IPS-18a (cell line): ENCODE data around the gene LPIN3.
A peak's percentile ranks its signal among the peaks of the same experiment; 100 is the strongest.

Experiments
- H3K27ac ChIP-seq: one replicate; pipeline ENCODE4 v1.5.1; 2013; ENCODE audit warnings: low read length
- H3K27me3 ChIP-seq: one replicate; pipeline ENCODE4 v1.6.1; 2013; ENCODE audit warnings: mild to moderate bottlenecking, low read length; ENCODE audit not compliant: control insufficient read depth, insufficient read depth
- H3K36me3 ChIP-seq: one replicate; pipeline ENCODE4 v1.6.1; 2013; ENCODE audit warnings: low read depth, low read length; ENCODE audit not compliant: control insufficient read depth
- H3K4me1 ChIP-seq: one replicate; pipeline ENCODE4 v1.6.1; 2013; ENCODE audit warnings: low read depth, low read length; ENCODE audit not compliant: control insufficient read depth
- H3K4me3 ChIP-seq: one replicate; pipeline ENCODE4 v1.5.1; 2013; ENCODE audit warnings: low read length
- H3K9ac ChIP-seq: one replicate; pipeline ENCODE4 v1.6.1; 2013; ENCODE audit warnings: mild to moderate bottlenecking, low read length, moderate library complexity
- H3K9me3 ChIP-seq: one replicate; pipeline ENCODE4 v1.6.1; 2013; ENCODE audit warnings: low read depth, low read length; ENCODE audit not compliant: control insufficient read depth

LPIN3 gene

DNA sequence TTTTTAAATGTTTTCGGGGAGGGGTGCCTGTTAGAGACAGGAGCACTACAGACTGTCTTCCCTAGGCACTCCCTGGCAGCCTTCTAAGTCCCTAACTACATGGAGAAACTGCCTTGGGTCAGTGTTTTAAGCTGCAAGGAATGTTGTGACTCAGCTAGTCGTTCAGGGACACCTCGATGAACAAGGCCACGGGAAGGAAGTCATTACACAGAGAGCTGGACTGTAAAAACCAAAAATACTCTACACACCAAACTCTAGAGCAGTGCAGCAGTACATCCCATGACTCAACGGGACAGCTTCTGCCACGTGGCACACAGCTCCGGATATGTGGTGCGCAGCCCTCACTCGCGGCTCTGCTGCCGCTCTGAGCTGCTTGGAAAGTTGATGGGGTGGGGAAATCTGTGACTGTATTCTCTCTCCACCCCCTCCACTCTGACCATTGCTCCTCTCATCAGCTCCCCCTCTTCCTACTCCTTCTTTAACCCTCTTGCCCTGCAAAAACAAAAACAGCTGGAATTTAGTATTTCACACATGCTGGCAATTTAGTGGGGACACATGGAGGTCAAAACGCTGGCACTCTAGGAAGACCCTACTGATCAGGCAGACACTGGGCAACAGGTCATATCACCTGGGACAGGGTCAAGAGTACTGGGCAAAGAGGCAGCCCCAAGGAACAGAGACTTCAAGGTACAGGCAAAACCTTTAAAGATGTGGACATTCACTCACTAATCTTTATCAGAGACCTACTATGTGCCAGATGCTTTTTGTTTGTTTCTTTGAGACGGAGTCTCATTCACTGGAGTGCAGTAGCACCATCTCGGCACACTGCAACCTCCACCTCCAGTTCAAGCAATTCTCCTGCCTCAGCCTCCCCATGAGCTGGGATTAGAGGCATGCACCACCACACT, 10.9 kb upstream of the LPIN3 start:
- Histone ChIP-seq H3K9me3 (no peaks in the 10 kb centered on the region), H3K36me3 (no peaks in the 10 kb centered on the region), H3K4me3 (no peak overlapping the region), H3K4me1 (no peaks in the 10 kb centered on the region), H3K9ac (no peak overlapping the region), H3K27me3 (no peaks in the 10 kb centered on the region), H3K27ac (no peak overlapping the region)

DNA sequence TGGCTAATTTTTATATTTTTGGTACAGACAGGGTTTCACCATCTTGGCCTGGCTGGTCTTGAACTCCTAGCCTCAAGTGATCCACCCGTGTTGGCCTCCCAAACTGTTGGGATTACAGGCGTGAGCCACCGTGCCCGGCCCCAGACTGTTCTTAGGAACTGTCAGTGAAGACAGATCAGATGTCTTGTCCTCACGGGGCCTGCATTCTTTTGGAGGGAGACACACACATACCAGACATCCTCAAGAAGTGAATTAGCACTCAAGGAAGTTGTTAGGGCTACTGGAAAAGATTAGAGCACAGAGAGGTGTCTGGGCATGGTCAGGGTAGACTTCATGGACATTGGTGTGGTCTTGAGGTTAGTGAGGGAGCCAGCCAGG, 10.3 kb upstream of the LPIN3 start:
- Histone ChIP-seq H3K4me1 (no peaks in the 10 kb centered on the region), H3K27ac (no peak overlapping the region), H3K27me3 (no peaks in the 10 kb centered on the region), H3K9me3 (no peaks in the 10 kb centered on the region), H3K4me3 (no peak overlapping the region), H3K36me3 (no peaks in the 10 kb centered on the region), H3K9ac (no peak overlapping the region)

- Histone ChIP-seq H3K27me3 (no peaks in the 10 kb centered on the region), H3K9me3 (no peaks in the 10 kb centered on the region), H3K36me3 (no peaks in the 10 kb centered on the region), H3K9ac (no peak overlapping the region), H3K27ac (no peak overlapping the region), H3K4me1 (no peaks in the 10 kb centered on the region), H3K4me3 (no peak overlapping the region)
Observed at GRCh38 chr20:41330941-41331340, 9.7 kb upstream of the LPIN3 start.

DNA sequence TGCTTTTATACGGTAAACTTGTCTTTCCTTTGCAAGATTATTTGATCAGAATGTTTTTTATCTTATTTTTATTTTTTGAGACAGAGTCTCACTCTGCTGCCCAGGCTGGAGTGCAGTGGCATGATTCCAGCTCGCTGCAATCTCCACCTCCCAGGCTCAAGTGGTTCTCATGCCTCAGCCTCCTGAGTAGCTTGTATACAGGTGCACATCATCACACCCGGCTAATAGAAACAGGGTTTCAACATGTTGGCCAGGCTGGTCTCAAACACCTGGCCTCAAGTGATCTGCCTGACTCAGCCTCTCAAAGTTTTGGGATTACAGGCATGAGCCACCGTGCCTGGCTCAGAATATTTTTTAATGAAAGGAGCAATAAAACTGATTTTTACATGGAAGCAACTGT, 8.9 kb upstream of the LPIN3 start:
- no peaks in the 10 kb centered on the region for H3K4me1 ChIP-seq
- no peak overlapping the region for H3K9ac ChIP-seq
- H3K36me3 ChIP-seq, result no peaks in the 10 kb centered on the region
- H3K9me3 ChIP-seq, result no peaks in the 10 kb centered on the region
- H3K27ac ChIP-seq, result no peak overlapping the region
- H3K4me3 ChIP-seq, result no peak overlapping the region
- no peaks in the 10 kb centered on the region for H3K27me3 ChIP-seq

- Histone ChIP-seq H3K27ac (no peak overlapping the region), H3K9me3 (no peaks in the 10 kb centered on the region)
Observed at GRCh38 chr20:41334036-41334435, 6.6 kb upstream of the LPIN3 start.

DNA sequence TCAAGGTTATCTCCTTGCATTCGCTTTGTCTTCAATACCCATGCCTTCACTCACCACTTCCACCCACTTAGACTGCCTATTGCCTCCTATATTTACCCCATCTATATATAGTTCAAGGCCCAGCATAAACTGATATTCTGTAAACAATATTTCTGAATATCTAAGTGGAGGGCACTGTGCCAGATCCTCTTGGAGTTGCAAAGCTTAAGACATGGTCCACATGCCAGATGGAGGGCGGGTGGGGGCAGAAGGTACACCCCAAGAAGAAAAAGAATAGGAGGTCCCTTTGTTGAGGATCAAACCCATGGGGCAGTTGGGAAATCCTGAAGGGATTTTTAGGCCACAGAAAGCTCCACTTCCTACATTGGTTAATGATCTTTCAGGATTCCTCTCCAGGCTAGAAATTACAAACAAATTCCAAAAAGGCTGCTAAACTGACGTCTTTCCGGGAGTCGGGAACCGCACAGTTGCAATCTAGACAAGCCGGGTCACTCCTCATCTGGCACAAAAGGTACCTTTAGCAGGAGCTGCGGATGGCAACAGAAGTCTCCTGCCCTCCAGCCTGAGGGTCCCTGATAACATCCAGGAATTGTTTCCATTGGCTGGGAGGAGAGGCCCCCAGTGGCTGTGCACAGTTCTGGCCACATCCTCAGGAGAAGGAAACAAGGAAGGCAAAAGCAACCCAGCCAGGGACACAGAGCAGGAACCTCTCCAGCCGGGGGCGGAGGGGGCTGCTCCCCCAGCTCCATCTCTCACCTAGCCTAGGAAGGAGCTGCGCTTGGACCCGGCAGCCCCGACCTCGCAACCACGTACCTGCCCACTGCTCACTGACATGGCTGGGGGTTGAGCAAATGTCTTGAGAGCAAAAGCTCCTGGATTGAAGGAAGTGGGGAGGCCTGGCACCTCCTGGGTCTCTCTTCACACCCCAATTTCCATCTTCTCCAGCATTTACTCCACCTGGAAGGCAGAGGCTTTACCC, 5.9 kb upstream of the LPIN3 start:
- no peaks in the 10 kb centered on the region for H3K9me3 ChIP-seq
- no peak overlapping the region for H3K27ac ChIP-seq
- H3K36me3 ChIP-seq, result no peaks in the 10 kb centered on the region
- H3K27me3 ChIP-seq, result peaks cover 10% of the 10 kb centered on the region
- peaks cover 3% of the 10 kb centered on the region for H3K4me1 ChIP-seq
- no peak overlapping the region for H3K4me3 ChIP-seq
- no peak overlapping the region for H3K9ac ChIP-seq

More at GRCh38 chr20:41334036-41334435, 6.6 kb upstream of the LPIN3 start:
- peaks cover 3% of the 10 kb centered on the region for H3K27me3 ChIP-seq
- no peak overlapping the region for H3K9ac ChIP-seq
- no peaks in the 10 kb centered on the region for H3K36me3 ChIP-seq
- no peak overlapping the region for H3K4me3 ChIP-seq
- no peaks in the 10 kb centered on the region for H3K4me1 ChIP-seq

- H3K4me1 ChIP-seq, result peaks cover 3% of the 10 kb centered on the region
- no peak overlapping the region for H3K9ac ChIP-seq
- H3K4me3 ChIP-seq, result no peak overlapping the region
- peaks cover 10% of the 10 kb centered on the region for H3K27me3 ChIP-seq
- no peaks in the 10 kb centered on the region for H3K36me3 ChIP-seq
- no peaks in the 10 kb centered on the region for H3K9me3 ChIP-seq
- H3K27ac ChIP-seq, result no peak overlapping the region
Observed at GRCh38 chr20:41335591-41335990, 5.0 kb upstream of the LPIN3 start.

- H3K4me3 ChIP-seq, result no peak overlapping the region
- peaks cover 3% of the 10 kb centered on the region for H3K4me1 ChIP-seq
- no peak overlapping the region for H3K27ac ChIP-seq
- H3K36me3 ChIP-seq, result no peaks in the 10 kb centered on the region
- no peaks in the 10 kb centered on the region for H3K9me3 ChIP-seq
- peaks cover 10% of the 10 kb centered on the region for H3K27me3 ChIP-seq
- no peak overlapping the region for H3K9ac ChIP-seq
Observed at GRCh38 chr20:41336711-41337492, 3.7 kb upstream of the LPIN3 start.

DNA sequence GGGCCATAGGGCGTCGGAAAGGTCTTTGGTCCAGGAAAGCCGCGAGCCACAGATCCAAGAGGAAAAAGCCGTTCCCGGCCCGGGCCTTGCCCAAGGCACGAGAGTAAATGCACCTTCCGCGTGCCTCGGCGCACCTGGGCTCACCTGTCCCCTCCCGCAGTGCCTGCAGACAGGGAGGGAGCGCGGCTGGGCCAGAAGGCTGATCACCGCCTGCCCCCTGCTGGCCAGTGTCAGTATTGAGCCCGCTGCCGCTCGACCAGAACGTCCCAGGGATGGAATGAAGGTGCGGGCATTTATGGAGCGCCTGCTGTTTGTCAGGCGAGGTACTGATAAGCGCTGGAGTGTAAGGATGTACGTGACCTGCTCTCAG, 679 bp upstream of the LPIN3 start:
- H3K27me3 ChIP-seq, result peaks cover 10% of the 10 kb centered on the region
- peaks cover 3% of the 10 kb centered on the region for H3K4me1 ChIP-seq
- H3K9me3 ChIP-seq, result no peaks in the 10 kb centered on the region
- H3K27ac ChIP-seq, result no peak overlapping the region
- H3K36me3 ChIP-seq, result no peaks in the 10 kb centered on the region
- H3K4me3 ChIP-seq, result peak overlapping the region; percentile 62
- no peak overlapping the region for H3K9ac ChIP-seq

DNA sequence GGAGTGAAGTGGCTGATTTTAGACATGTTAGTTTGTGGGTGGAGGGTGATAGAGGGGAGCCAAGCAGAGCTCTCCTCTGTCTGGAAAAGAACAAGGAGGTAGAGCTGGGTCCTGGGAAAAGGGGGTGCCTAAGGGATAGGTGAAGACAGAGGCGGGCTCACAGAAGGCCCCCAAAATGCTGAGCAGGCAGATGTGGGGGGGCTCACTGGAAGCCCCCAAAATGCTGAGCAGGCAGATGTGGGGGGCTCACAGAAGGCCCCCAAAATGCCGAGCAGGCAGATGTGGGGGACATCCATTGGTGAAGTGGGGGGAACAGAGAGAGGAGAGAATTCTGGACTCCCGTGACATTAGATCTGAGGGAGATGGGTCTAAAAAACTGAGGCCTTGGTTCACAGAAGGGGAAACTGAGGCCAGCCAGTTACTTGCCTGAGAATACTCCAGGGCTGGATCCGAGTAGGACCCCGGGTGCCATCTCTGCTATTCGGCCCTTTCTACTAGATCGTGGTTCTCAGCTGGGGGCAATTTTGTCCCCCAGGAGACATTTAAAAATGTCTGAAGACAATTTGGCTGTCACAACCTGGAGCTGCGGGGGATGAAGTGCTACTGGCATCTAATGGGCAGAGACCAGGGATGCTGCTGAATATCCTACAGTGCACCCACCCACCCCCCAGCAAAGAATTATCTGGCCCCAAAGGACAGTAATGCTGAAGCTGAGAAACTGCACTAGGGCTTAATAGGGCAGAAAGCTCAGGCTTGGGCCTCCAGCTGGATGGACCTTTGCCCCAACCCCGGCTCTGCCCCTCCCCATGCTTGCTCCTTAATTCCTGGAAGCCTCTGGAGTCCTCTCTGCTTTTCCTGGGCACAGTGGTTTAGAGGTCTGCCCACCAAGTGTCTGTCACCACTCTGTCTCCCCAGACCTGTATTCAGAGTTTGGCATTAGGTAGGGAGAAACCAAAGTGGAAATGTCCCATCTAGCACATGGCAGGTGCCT, 2.1 kb downstream of the LPIN3 start:
- H3K9me3 ChIP-seq, result no peaks in the 10 kb centered on the region
- no peak overlapping the region for H3K27ac ChIP-seq
- no peak overlapping the region for H3K4me3 ChIP-seq
- no peak overlapping the region for H3K9ac ChIP-seq
- peaks cover 10% of the 10 kb centered on the region for H3K27me3 ChIP-seq
- peaks cover 3% of the 10 kb centered on the region for H3K4me1 ChIP-seq
- H3K36me3 ChIP-seq, result no peaks in the 10 kb centered on the region
